Right lobe of liver (tissue), 4 donors: ENCODE measurements around the gene SLC22A23.

Experiments used
- CTCF ChIP-seq, 4 donors: fragments of 200-600 bp in 3 of 4; fragments of 450-650 bp in 1 of 4; IDR thresholded peaks; one replicate each; pipeline versions ENCODE4 v1.5.1 to v1.8.0; 2016 to 2022; ENCODE audit warnings: antibody characterized with exemption in 4 of 4, mild to moderate bottlenecking in 2 of 4
- POLR2A ChIP-seq: fragments of 450-650 bp; IDR thresholded peaks from one replicate; pipeline ENCODE4 v1.6.1; 2017; ENCODE audit warnings: antibody characterized with exemption, mild to moderate bottlenecking
- donor health status: DM: no; HTN: no; CAD: no.
- donor health status: DM: no; HTN: no; CAD: no.
- donor health status: DM: no; HTN: yes; CAD: no.

GRCh38 chr6:3259491-3259958 lies 197.3 kb downstream of the SLC22A23 start:
- TF ChIP-seq CTCF (IDR thresholded peaks at IDR 0.05) (no peak), POLR2A (no peak)
